SH-SY5Y (cell line): ENCODE data around the gene HS1BP3.

Experiments
- GATA2 ChIP-seq: IDR thresholded peaks from 2 replicates; pipeline ENCODE4 v1.6.1; 2011; ENCODE audit warnings: mild to moderate bottlenecking, low read depth, low read length
- GATA3 ChIP-seq: IDR thresholded peaks from 2 replicates; pipeline ENCODE4 v1.6.1; 2011; ENCODE audit warnings: low read depth, mild to moderate bottlenecking, low read length, moderate library complexity

DNA sequence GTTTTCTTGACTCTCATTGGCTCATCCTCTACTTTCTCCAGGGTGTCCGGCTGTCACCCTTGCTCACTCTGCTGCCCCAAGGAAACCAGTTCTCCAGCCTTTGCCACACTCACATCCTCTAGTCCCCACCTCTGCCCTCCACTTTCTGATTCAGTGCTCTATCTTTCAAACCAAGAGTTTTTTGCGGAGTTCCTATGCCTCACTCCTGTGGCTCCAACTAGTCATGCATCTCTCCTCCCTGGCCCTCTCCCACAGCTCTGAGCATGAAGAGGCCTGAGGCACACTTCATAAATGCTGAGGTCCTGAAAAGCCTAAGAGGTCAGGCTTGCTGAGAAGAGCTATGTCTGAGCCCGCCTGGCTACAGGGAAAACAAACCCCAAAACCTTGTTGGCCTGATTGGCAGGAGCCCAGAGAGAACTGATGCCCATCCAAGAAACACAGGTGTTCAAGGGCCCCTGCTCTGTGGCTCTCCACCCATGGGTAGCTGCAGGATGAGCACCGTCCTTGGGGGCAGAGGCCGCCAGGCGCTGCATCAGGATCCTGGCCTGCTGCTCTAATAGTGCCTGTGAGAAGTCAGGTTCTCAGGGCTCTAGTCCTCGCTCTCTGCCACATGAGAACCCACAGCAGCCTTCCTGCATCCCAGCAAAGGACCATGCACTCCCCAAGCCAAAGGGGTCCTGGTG is 42.1 kb downstream of the HS1BP3 start:
- TF ChIP-seq GATA2 (no peak), GATA3 (no peak)
